Measurements from ENCODE around the gene GABRG3. TPM values are rescaled to one million over a fixed set of nuclear protein-coding genes. Genes with fewer than 3 reads are reported as not detected.

GABRG3 gene
- total RNA-seq, 1 donor from 2014 or later, result not detected

- no peak for ATAC-seq
Observed at GRCh38 chr15:27114473-27114872, 143.5 kb downstream of the GABRG3 start.

DNA sequence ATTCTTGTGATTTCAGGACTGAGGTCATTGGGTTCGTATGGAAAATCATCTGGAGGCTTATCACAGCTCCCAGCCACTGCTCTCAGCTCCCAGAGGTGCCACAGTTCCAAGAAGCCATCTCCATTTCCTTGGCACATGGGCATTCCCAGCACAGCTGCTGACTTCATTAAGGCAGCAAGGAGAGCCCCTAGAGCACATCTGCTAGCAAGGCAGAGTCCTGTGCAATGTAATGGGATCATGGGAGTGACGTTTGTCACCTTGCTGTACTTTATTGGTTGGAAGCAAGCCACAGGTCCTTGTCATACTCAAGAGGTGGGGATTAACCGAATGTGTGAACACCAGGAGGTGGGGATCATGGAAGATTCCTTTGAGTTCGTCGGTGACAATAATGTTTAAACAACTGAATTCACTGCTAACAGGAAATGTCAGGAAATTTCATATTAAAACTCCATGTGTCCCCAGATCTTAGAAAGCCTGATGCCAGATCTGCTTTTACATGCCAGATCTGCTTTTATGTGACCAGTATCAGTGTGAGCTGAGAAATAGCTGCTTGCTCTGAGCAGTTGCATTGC, 148.8 kb downstream of the GABRG3 start:
- no peak for ATAC-seq

- ATAC-seq, result no peak
Observed at GRCh38 chr15:27121672-27122071, 150.7 kb downstream of the GABRG3 start.

DNA sequence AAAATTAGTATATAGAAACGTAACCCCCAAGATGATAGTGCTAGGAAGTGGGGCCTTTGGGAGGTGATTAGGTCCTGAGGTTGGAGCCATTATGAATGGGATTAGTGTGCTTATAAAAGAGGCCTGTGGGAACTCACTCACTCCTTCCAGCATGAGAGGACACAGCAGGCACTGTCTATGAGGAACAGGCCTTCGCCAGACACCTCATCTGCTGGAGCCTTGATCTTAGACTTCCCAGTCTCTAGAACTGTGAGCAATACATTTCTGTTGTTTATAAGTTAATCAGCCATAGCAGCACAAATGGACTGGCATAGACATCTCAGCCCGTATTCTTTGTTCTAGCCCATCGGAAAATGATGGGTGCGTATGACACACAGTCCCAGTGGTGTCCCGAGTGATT, 152.3 kb downstream of the GABRG3 start:
- no peak for ATAC-seq

- ATAC-seq, result no peak
Observed at GRCh38 chr15:27123808-27124207, 152.8 kb downstream of the GABRG3 start.

GRCh38 chr15:27124287-27124871, 153.4 kb downstream of the GABRG3 start:
- ATAC-seq, result no peak

DNA sequence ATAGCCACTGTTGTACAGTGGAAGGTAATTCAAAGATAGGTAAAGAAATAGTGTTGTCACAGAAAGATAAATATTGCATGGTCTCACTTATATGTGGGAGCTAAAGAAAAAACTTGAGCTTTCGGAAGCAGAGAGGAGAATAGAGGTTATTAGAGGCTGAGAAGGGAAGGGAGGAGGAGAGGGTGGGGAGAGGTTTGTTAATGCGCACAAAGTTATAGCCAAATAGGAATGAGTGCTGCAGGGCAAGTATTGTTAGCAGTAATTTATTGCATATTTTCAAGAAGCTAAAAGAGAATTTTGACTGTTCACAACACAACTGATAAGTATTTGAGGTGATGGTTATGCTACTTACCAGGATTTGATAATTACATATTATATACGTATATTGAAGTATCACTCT, 154.2 kb downstream of the GABRG3 start:
- no peak for ATAC-seq

- ATAC-seq, result no peak
Observed at GRCh38 chr15:27126449-27126848, 155.5 kb downstream of the GABRG3 start.

DNA sequence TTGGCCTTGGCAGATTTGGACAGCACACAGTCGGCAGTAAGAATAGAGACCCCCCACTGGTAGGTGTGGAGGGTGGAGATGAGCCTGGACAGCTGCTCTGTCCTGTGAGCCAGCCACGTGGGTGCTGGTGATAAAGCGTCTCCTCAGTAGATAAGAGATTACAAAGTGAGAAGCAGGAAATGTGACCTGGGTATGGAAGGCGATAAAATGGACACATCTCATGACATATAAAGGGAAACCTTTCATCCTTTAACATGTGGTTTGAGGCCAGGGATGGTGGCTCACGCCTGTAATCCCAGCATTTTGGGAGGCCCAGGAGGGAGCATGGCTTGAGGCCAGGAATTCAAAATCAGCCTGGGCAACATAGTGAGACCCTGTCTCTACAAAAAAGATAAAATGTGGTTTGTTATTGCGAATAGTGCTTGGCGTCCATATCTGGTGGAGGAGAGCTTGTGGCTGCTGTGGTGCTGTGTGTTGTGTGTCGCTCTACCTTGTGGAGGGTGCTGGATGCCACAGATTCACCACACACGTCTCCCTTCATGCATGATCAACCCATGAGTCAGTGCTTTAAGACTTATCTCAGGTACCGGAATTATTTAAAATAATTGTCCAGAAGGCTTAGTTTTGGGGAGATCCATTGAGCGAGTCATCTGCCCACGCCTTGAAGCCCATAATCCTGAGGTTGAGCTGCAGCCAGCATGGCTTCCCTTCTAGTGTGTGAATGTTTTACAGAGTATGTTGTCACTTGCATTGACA, 157.0 kb downstream of the GABRG3 start:
- ATAC-seq, result no peak

GRCh38 chr15:27133249-27133648, 162.3 kb downstream of the GABRG3 start:
- ATAC-seq, result no peak

GRCh38 chr15:27134481-27134880, 163.5 kb downstream of the GABRG3 start:
- no peak for ATAC-seq

GRCh38 chr15:27135151-27135550, 164.2 kb downstream of the GABRG3 start:
- no peak for ATAC-seq

DNA sequence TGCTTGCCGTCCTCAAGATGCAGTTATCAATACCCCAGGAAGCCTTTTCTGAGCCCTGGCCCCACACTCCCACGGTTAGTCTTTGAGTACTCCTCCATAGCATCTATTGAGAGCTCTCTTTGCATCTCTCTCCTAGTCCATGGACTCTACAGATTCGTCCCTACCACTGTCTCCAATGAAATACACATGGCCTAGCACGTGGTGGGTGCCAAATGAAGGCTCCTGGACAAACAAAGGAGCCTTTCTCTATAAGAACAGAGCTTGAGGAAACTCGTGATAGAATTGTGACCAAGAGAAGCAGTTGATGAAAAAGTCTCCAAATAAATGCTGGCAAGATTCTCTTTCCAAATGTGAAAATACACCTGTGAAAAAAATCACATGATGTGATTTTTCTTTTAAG, 166.1 kb downstream of the GABRG3 start:
- no peak for ATAC-seq

- no peak for ATAC-seq
Observed at GRCh38 chr15:27165590-27165989, 194.6 kb downstream of the GABRG3 start.

DNA sequence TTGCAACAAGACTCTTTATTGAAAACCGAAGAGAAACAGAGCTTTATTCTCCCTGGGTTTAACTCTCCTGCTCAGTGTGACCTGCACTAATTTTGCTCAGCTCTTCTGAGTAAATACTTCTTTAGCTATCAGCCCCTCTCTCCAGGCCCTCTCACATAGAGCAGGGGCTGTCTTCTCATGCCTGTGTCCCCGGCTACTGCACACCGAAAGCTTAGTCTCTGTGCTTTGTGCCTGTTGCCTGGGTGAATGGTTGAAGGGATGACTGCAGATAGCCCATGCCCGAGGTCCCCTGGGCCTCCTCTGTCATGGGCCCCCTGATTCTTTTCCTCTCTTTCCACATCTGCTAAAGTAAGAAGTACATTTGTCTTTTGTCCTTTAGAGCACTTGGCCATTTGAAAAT, 195.9 kb downstream of the GABRG3 start:
- ATAC-seq, result no peak

GRCh38 chr15:27167738-27168137, 196.8 kb downstream of the GABRG3 start:
- no peak for ATAC-seq

- no peak for ATAC-seq
Observed at GRCh38 chr15:27170851-27171250, 199.9 kb downstream of the GABRG3 start.

DNA sequence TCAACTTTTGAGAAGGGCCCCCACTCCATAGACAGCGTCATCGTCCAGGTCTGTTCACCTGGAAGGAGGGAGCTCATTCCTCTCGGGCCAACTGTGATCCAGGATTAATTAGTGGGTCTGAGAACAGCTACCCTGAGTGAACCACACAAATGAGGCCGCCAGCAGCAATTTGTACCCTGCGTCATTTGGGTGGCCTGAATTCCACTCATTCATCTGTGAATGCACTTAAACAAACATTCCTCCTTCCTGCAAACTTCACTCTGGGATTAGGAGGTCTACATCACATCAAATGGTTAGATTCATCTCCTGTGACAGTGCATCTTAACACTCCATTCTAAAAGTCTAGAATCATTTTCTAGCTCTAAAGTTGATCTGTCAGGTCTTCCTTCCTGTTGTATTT, 201.8 kb downstream of the GABRG3 start:
- no peak for ATAC-seq

DNA sequence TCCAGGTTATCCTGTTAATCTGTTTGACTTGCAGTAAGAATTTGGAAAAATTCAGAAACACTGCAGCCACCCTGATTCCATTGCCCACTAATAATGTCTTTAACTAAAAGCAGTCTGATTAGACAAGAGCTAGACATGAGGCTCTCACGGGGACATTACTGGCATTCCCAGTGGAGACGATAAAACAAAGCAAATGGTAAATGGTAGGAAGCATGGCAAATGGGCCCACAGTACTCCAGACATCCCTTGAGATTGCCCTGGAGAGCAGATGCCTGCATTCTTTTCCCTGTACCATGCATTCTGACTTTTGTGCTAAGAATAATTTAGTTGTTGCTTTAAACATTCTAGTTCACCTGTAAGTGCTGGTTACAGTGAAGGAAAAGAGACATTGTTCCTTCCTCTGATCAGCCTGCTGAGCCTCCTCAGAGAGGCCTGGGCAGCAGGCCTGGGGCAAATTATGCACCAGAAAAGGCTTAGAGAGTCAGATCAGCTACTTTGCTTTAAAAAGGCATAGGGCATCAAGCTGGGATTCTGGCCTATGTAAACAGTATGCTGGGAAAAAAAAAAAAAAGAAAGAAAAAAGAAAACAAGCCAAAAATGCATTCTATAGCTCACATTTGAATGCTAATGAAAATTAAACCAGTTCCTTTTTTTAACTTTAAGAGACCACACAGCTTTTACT, 204.6 kb downstream of the GABRG3 start:
- ATAC-seq, result no peak

DNA sequence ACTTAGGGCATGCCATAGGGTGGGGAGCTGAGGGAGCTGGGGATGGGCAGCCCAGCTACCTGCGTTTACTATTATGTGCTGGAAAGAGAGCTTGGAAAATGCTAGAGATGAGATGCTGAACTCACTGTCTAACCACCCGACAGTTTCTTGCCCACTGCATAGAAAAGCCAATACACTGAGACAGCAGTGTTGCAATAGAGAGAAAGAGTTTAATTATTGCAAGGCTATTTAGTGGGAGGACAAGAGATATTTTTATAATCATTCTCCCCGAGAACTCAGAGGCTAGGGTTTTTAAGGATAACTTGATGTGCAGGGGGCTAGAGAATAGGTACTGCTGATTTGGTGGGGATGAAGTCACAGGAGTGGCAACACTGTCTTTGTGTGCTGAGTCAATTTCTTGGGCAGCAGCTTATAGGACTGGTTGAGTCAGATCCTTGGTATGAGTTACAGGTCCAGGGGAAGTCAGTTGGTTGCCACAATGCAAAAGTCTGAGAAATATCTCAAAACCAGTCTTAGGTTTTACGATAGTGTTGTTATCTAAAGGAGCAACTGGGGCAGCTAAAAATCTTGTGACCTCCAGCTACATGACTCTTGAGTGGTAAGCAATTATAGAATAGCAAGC, 205.9 kb downstream of the GABRG3 start:
- ATAC-seq, result no peak

DNA sequence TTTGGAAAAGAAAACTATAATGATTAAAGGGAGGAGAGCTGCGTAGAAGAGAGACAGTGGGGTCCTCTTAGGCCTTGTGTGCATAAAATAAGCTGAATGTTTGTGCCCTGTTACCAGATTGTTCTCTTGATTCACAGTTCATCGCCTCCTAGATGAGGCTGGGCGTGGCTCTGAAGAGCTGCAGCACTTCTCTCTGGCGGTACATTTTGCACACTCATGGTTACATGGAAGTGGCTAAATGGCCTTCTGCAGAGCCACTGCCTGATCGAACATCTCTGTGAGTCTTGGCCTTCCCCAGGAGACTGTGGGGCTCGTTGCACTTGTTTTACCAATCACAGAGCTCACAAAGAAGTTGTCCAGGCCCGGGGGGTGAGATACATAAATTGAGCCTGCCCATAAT, 208.8 kb downstream of the GABRG3 start:
- ATAC-seq, result no peak

GRCh38 chr15:27182561-27183110, 211.7 kb downstream of the GABRG3 start:
- ATAC-seq, result no peak

DNA sequence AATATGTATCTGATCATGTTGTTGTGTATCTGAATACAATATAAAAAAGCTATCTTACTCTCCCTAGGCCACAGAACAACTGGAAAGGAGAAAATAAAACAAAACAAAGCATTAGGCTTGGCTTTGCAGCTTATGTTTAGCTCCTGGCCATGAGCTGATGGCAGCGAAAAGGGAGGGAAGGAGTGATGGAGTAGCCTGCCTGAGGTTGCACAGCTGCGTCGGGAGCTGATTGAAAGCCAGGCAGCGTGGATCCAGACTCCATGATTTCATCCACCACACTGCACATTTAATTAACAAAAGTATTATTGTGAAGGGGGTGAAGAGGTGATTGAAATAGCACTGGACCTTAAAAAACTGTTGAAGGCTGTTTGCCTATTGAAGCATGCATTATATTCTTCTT, 212.2 kb downstream of the GABRG3 start:
- ATAC-seq, result no peak

Measured in esophagus mucosa (tissue), 1 donor.